H1 (cell line): Measurements from ENCODE around the gene AMPD3. TPM values are rescaled to one million over a fixed set of nuclear protein-coding genes. Genes with fewer than 3 reads are reported as not detected.

Experiments
- EP300 ChIP-seq, 2 experiments: IDR thresholded peaks; 1 replicate in 1 of 2; 2 replicates in 1 of 2; pipeline ENCODE4 v1.6.1; 2011 to 2012; ENCODE audit warnings: low read depth in 2 of 2, low read length in 2 of 2, mild to moderate bottlenecking in 2 of 2, borderline replicate concordance in 1 of 2, inconsistent platforms in 1 of 2, moderate library complexity in 1 of 2
- RFX5 ChIP-seq: IDR thresholded peaks from 2 replicates; pipeline ENCODE4 v1.6.1; 2011; ENCODE audit warnings: low read depth, low read length, improper control_type of control experiment, borderline replicate concordance
- YY1 ChIP-seq: IDR thresholded peaks from 2 replicates; pipeline ENCODE4 v1.6.1; 2011; ENCODE audit warnings: low read depth, mild to moderate bottlenecking, low read length
- polyA plus RNA-seq, 7 experiments: library from polyadenylated mRNA; depleted of rRNA in 3 of 7; stranded (reverse) in 5 of 7; unstranded in 2 of 7; fragments of >200 nt in 5 of 7; fragments of 200-250 nt in 2 of 7; gene quantifications; 1 replicate in 5 of 7; 2 replicates in 1 of 7; 4 replicates in 1 of 7; pipeline versions ENCODE4 v1.2.1 to v1.2.3, GENCODE V29; 2011 to 2013; ENCODE audit warnings: missing spikeins in 2 of 7, mixed read lengths in 2 of 7
- total RNA-seq: library from RNA; stranded (reverse); fragmentation: NEBNext Ultra II Directional; extraction: Animal tissue kit (Norgen Biotek cat#: 25700); gene quantifications from 2 replicates; pipeline ENCODE4 v1.2.1, GENCODE V29; 2021

The AMPD3 gene
- total and polyA plus RNA-seq, 2 of the 8 experiments (the other 6 are each of a cell fraction or from before 2014, with no cell fraction given): 4.0 to 6.3 TPM

DNA sequence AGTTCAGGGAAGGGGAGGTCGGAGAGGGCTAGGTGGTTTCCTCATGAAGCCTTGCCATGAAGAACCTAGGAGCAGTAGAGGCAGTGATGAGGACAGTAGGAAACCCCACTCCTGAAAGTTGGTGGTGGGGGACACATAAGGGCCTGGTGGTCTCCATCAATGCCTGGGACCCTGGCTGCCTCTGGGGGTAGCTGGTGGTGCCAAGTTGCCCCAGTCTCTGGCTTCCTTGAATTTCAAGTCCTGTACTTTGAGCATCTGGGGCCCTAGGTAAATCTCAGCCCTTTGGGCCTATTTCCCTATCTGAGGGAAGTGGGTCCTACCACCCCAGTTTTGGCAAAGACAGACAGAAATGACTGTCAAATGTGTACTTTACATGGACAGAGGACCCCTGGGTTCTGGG is 28.1 kb downstream of the AMPD3 start (continued):
- TF ChIP-seq EP300 (IDR thresholded peaks at IDR 0.05; ENCODE audit: borderline replicate concordance in 1 of 2, low read depth in 2 of 2, low read length in 2 of 2) (no peak), RFX5 (no peak), YY1 (no peak)
